Measurements from ENCODE around the gene MLPH.

MLPH gene, protein sequence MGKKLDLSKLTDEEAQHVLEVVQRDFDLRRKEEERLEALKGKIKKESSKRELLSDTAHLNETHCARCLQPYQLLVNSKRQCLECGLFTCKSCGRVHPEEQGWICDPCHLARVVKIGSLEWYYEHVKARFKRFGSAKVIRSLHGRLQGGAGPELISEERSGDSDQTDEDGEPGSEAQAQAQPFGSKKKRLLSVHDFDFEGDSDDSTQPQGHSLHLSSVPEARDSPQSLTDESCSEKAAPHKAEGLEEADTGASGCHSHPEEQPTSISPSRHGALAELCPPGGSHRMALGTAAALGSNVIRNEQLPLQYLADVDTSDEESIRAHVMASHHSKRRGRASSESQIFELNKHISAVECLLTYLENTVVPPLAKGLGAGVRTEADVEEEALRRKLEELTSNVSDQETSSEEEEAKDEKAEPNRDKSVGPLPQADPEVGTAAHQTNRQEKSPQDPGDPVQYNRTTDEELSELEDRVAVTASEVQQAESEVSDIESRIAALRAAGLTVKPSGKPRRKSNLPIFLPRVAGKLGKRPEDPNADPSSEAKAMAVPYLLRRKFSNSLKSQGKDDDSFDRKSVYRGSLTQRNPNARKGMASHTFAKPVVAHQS

DNA sequence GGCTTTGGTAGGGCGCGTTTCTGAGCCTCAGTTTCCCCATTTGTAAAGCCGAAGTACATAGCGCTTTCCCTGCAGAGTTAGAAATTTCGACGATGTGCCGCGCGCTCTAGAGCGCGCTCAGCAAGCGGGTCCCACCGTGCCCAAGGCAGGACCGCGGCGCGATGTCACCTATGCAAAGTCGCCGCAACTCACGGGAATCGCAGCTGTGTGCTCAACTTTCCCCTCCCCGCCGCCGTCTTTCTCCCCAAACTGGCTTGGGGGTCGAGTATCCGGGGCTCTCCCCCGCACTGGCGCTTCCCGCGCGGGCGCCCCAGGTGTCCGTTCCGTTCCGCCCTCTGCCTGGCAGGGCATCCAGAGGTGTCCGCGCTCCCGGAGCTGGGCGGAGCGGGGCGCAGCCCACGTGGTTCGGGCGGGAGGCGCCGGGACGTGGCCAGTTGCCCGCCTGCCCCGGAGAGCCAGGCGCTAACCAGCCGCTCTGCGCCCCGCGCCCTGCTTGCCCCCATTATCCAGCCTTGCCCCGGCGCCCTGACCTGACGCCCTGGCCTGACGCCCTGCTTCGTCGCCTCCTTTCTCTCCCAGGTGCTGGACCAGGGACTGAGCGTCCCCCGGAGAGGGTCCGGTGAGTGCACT is at the start of gene MLPH:
Gene MLPH, plus strand, starts transcription at position 433 of the 630 bp plus-strand sequence. CDS start 6,176 bp downstream, outside the sequence.
- TF ChIP-seq ZNF274 (IDR thresholded peaks at IDR 0.05; ENCODE audit: low read depth, low read length), result no peak
- no peak within 1 kb of the TSS for H3K4me3 ChIP-seq (ENCODE audit: low read length)

DNA sequence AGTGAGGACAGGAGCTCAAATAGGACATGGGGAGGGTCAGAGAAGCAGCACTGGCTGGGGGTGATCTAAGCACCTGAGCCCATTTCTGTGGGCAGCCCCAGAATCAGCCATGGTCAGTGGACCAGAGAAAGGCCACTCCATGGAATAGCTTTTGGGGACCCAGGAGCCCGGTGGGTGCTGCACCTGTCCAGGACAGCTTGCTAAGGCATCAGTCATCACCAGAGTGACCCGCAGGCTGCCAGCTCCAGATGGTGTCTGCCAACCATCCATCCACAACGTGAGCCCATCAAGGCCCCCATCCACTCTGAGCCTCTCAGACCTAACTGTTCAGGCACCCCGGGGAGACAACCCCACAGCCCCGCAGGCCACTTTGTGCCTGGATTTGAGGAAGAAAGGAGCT is 49.5 kb upstream of the MLPH start:
- H3K4me3 ChIP-seq (ENCODE audit: low read length), result no peak overlapping the region
- TF ChIP-seq ZNF274 (IDR thresholded peaks at IDR 0.05; ENCODE audit: low read depth, low read length), result no peak

DNA sequence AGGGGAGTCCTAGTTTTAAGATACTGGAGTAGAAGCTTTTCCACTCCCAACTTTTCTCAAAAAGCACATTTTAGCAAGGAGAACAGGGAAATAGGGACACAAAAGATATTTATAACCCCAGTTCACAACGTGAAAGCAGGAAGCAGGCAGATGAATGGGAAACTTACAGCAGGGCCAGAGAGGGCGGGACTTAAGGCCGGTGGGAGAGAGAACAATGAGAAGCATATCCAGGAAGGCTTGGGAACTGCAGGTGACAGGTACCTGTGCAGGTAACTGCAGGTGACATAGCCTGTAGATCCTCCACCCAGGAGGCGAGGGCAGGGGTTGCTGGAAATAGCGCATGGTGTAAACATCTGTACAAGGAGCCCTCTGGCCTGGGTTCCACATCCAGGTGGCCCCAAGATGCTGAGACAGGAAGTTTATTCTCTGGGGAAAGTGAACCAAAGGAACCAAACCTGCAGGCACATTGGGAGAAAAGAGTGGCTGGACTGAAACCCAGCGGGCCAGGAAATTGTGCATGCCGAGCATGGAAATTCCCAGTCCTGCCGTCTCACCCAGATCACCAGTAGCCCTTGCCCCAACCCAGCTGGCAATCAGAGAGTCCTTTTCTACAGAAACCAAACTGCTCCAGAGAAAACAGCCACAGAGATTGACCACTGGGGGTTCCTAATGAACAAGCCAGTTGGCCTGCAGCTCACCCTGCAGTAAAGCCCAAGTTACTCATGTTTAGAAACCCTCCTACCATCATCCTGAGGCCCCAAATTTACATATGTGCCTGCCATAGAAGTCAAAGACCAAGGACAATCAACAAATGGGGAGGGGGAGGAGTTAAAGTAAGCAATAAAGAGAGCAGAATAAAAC is 48.7 kb upstream of the MLPH start:
- no peak for TF ChIP-seq ZNF274 (IDR thresholded peaks at IDR 0.05; ENCODE audit: low read depth, low read length)
- H3K4me3 ChIP-seq (ENCODE audit: low read length), result no peak overlapping the region

DNA sequence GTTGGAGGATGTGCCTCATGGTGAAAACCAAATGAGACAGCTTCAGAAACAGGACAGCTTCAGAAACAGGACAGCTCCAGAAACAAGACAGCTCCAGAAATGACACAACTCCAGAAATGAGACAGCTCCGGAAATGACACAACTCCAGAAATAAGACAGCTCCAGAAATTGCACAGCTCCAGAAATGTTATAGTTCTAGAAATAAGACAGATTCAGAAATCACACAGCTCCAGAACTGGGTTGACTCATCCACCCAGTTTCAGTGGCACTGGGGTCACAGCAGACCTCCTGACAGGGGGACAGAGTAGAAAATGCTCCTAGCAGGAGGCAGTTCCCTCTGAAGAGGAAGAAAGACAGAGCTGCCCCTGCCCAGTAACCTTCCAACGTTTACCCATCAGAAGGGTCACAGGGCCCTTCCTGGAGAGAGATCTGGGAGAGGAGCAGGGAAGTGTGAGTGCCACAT is 46.2 kb upstream of the MLPH start:
- no peak overlapping the region for H3K4me3 ChIP-seq (ENCODE audit: low read length)
- TF ChIP-seq ZNF274 (IDR thresholded peaks at IDR 0.05; ENCODE audit: low read depth, low read length), result no peak

DNA sequence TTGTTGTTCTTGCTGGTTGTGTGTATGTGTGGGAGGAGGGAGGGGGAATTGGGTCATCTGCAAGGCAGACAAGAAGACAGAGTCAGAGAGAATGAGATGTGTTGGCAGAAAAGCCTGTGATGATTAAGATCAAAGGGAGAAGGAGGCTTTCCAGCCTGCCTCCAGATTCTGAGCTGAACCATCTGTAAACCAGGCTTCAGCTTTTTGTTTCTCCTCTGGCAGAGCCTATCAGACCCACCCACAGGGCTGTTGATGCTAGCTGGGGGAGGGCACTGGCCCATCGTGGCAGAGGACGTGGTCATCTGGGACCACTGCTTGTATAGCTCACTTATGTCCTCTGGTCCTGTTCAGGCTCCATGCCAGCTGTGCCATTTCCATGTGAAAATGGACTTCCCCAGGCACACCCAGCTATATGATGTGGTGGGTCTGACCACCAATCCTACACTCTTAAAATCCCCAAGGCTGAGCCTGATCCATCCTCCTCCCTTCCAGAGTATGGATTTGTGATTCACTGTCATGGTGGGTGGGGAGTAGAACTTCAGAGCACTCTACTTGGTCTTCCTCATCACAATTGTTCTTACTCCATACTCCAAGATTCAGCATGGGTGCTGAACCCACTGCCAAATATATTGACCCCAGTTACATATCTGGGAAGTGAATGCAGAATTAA is 45.3 kb upstream of the MLPH start:
- TF ChIP-seq ZNF274 (IDR thresholded peaks at IDR 0.05; ENCODE audit: low read depth, low read length), result no peak
- no peak overlapping the region for H3K4me3 ChIP-seq (ENCODE audit: low read length)

DNA sequence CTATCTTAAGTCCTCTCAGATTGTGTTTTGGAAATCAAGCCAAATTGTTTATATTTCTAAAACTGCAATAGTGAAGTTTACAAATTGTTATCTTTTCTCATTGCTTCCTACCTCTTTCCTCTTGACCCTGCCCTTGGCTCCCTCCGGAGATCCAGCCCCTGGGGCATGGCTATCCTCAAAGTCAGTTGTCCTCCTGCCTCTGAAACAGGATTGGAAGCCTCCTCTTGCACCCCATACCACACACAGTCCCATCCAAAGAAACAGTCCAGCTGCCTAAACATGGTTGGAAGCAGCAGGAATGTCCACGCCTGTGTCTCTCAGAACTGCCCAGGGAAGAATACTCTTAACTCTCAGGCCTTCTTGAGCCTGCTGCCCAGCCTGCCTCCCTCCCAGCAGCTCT is 43.0 kb upstream of the MLPH start:
- no peak overlapping the region for H3K4me3 ChIP-seq (ENCODE audit: low read length)
- no peak for TF ChIP-seq ZNF274 (IDR thresholded peaks at IDR 0.05; ENCODE audit: low read depth, low read length)

DNA sequence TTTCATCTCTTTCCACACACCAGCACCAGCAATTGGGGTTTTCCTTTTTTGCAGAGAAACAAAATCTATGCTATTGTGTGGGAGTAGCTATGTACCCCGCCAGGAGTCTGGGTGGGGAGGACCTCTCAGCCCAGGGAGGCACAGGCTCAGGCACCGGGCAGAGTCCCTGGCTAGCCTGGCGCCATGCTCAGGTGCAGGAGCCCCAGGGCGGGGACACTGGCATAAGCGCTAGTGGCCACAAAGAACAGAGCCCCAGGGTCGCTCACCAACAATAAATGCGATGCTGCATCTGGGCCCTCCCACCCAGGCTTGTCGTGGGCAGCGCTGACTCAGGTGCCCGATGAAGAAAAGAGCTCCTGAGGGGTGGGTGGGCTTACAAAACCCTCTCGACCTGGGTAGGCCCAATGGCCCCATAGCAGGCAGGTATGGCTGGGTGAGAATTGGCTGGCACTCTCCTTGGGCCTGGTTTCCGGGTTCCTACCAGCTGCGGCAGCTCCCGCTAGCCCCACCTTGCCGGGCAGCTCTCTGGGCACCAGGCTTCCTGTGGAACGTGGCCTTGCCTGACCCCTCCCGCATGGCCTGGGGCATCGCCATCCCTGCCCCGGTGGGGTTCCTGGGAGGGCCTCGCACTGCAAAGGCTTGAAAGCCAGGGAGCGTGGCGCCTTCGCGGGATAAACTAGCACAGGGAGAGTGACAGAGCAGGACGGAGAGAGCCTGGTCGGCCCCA is 41.3 kb upstream of the MLPH start:
- no peak for TF ChIP-seq ZNF274 (IDR thresholded peaks at IDR 0.05; ENCODE audit: low read depth, low read length)
- H3K4me3 ChIP-seq (ENCODE audit: low read length), result no peak overlapping the region

DNA sequence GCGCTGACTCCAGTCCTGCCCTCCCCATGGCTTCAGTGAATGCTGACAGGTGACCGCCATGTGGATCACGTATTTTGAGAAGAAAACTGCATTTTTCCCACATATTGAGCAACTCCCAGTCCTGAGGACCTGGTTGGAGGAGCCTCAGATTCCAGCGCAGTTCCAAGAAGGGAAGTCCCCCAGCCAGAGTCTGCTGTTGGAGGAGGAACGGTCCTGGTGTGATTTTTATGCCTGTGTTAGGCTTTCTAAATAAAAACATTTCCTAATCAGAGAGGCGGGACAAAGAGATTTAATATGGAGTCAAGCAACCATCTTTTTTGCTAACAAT is 40.7 kb upstream of the MLPH start:
- TF ChIP-seq ZNF274 (IDR thresholded peaks at IDR 0.05; ENCODE audit: low read depth, low read length), result no peak
- H3K4me3 ChIP-seq (ENCODE audit: low read length), result no peak overlapping the region

DNA sequence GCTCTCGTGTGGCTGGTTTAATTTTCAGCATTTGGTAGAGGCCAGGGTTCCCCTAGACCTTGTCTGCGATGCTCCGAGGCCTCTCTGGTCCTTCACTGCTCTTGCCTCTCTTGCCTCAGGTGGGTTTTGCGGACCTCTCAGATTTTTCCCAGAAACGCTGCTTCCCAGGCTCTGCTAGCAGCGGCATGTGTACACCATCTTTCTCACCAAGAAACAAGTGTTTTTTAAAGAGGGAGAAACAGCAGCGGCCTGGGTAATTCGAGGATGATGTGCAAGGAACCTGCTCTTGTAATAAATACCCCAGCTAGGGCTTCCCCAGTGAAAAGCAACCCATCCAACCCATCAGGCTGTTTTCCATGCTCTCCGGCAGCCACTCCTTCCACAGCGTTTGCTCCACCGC is 39.6 kb upstream of the MLPH start:
- TF ChIP-seq ZNF274 (IDR thresholded peaks at IDR 0.05; ENCODE audit: low read depth, low read length), result no peak
- no peak overlapping the region for H3K4me3 ChIP-seq (ENCODE audit: low read length)

DNA sequence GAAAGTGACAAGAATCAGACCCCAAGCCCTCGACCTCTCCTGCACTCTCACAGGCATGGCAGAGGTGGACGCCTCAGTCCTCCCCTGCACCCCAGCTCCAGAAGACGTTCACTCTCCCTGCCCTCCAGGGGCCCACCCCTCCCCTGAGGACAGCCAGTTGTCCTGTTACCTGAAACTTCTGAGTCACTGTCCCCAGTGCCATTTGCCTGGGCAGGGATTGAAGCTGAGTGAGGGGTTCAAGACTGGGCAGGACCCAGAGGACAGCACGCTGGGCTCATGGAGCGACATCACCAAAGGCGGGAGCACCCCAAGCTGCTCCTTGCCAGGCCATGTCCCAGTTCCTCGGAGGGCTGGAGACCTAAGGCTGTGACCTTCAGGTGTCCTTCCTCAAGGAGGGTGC is 38.9 kb upstream of the MLPH start:
- TF ChIP-seq ZNF274 (IDR thresholded peaks at IDR 0.05; ENCODE audit: low read depth, low read length), result no peak

DNA sequence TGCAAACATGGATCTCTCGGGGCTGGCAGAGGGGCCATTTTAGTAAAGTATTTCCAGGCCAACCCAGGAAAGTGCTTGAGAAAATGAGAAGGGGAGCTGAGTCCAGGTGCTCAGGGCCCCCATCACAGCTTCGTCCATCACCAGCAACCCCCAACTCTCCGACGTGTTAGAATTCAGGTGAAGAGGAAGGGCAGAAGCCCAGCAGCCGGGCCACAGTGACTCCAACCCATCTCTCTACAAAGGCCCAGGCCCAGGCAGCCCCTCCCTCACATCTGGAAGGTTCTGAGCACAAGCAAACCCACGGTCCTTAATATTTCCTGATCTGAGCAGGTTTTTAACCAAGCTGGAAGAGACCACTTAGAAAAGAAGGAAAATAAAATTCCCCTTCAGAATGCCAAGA is 38.4 kb upstream of the MLPH start:
- H3K4me3 ChIP-seq (ENCODE audit: low read length), result no peak overlapping the region

More for the DNA sequence above, 38.9 kb upstream of the MLPH start:
- no peak overlapping the region for H3K4me3 ChIP-seq (ENCODE audit: low read length)

DNA sequence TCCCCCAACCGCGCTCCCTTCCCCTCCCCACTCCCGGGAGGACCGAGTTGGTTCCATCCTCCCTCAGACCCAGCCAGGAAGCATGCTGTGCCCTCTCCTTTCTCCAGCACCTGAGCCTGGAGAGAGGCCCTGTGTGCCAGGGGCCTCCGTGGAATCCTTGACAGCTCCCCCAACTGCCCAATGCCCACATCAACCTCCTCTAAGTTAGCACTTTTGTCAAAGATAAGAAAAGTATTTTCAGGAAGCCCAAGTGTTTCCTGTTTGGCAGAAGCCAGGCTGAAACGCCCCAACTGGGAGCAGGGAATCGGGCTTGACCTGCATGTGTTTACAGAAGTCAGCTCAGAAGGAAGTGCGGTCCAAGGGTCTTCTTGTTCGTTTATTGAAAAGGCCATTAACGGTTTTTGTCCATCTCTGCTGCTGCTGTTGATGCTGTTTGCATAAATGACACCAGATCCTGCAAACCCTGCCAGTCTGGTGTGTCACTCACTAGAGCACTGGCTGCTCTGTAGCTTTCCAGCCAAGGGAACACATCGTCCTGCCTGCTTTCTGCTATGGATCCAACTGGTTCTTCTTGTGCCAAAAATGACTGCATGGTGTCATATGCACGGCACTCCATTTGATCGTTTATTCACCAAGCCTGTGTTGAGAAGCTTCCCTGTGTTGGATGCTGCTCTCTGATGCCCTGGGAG is 37.7 kb upstream of the MLPH start:
- H3K4me3 ChIP-seq (ENCODE audit: low read length), result no peak overlapping the region
- TF ChIP-seq ZNF274 (IDR thresholded peaks at IDR 0.05; ENCODE audit: low read depth, low read length), result no peak

More for the DNA sequence above, 38.4 kb upstream of the MLPH start:
- no peak for TF ChIP-seq ZNF274 (IDR thresholded peaks at IDR 0.05; ENCODE audit: low read depth, low read length)
